GM21825 (cell line): Measurements from ENCODE around the gene TMEM80.
"Not testable (repeated sequence)": the region's sequence is repeated elsewhere in the genome, so short reads cannot be mapped to it uniquely, and the experiment has no call there.

ENCODE experiments used
- ATAC-seq: cut with Tn5 transposase; IDR thresholded peaks from one replicate; pipeline ENCODE4 v1.9.1; 2021; ENCODE audit warnings: mild to moderate bottlenecking, moderate library complexity; ENCODE audit not compliant: unreplicated experiment

Gene TMEM80

GRCh38 chr11:695538-696248 is at the start of gene TMEM80:
Gene TMEM80 (plus strand): TSS chr11:695816. CDS start chr11:695828, 12 bp downstream.
- peak; percentile 64 for ATAC-seq

- no peak for ATAC-seq
These were observed 49.4 kb upstream of the TMEM80 start for GRCh38 chr11:646214-646613.

GRCh38 chr11:647672-648158 is 47.9 kb upstream of the TMEM80 start:
- not testable (repeated sequence) for ATAC-seq

- no peak for ATAC-seq
These were observed 45.1 kb upstream of the TMEM80 start for GRCh38 chr11:650482-650881.

GRCh38 chr11:653136-653535 is 42.5 kb upstream of the TMEM80 start:
- not testable (repeated sequence) for ATAC-seq

- no peak for ATAC-seq
These were observed 41.8 kb upstream of the TMEM80 start for GRCh38 chr11:653837-654236.

GRCh38 chr11:654444-654843 is 41.2 kb upstream of the TMEM80 start:
- not testable (repeated sequence) for ATAC-seq

- ATAC-seq = no peak
These were observed 40.4 kb upstream of the TMEM80 start for GRCh38 chr11:655036-655726.

GRCh38 chr11:656426-656825 is 39.2 kb upstream of the TMEM80 start:
- ATAC-seq = no peak

- no peak for ATAC-seq
These were observed 38.8 kb upstream of the TMEM80 start for GRCh38 chr11:656866-657265.

- no peak for ATAC-seq
These were observed 37.9 kb upstream of the TMEM80 start for GRCh38 chr11:657691-658126.

- ATAC-seq = no peak
These were observed 36.0 kb upstream of the TMEM80 start for GRCh38 chr11:659532-660085.

GRCh38 chr11:660281-660680 is 35.3 kb upstream of the TMEM80 start:
- ATAC-seq = no peak

- no peak for ATAC-seq
These were observed 34.8 kb upstream of the TMEM80 start for GRCh38 chr11:660681-661444.

- ATAC-seq = no peak
These were observed 32.8 kb upstream of the TMEM80 start for GRCh38 chr11:662689-663274.

- no peak for ATAC-seq
These were observed 30.4 kb upstream of the TMEM80 start for GRCh38 chr11:665062-665703.

- ATAC-seq = no peak
These were observed 29.8 kb upstream of the TMEM80 start for GRCh38 chr11:665704-666281.

GRCh38 chr11:673866-674265 is 21.8 kb upstream of the TMEM80 start:
- ATAC-seq = no peak

- ATAC-seq = no peak
These were observed 21.2 kb upstream of the TMEM80 start for GRCh38 chr11:674406-674805.

- ATAC-seq = no peak
These were observed 17.3 kb upstream of the TMEM80 start for GRCh38 chr11:678297-678696.
